ENCODE data around the gene PRX. TPM values are rescaled to one million over a fixed set of nuclear protein-coding genes. Genes with fewer than 3 reads are reported as not detected.

PRX gene
- total RNA-seq, 1 experiment from 2014 or later, result 4.8 TPM

DNA sequence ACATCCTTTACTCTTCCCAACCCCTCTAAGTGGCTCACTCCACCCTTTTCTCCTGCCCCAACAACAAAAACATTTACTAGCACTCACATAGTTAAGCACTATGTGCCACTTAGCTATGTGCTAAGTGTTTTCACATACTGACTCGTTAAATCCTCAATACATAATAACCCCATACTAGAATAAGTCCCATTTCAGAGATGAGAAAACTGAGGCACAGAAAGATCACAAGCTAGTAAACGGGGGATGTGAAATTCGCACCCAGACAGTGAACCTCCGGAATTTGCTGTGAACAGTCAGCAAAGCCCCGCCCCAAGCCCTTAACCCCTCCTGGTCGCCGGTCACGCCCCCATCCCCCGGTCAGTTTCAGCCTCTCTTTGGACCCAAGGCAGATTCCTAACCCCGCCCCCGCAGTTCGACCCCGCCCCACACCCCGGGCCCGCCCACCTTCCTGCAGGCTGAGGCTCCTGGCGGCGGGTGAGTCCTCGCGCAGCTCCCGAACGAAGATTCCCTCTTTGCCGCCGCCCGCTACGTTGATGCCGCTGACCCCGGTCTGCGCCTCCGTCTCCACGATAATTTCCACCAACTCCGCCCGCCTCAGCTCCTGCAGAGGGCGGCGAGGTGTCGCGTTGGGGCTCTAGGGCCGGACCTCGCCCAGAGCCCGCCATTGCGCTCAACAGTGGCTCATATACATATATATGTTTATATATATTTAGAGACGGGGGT, 9.8 kb downstream of the PRX start:
- Histone ChIP-seq H4K20me1 (ENCODE audit: insufficient read depth) (no peaks in the 10 kb centered on the region), H3K9me3 (ENCODE audit: control insufficient read depth in 1 of 2, insufficient read depth in 1 of 2, low read depth in 1 of 2, low read length in 2 of 2) (no peaks in the 10 kb centered on the region), H2AFZ (ENCODE audit: low read depth, low read length, poor library complexity, severe bottlenecking) (no peak overlapping the region), H3K27ac (ENCODE audit: low read depth, low read length) (peak overlapping the region; percentile 83), H3K79me2 (ENCODE audit: insufficient read depth, low read length) (no peaks in the 10 kb centered on the region), H3K4me1 (ENCODE audit: control insufficient read depth in 1 of 2, insufficient read depth in 2 of 2, low read length in 2 of 2) (peaks cover 12 to 35% of the 10 kb centered on the region in 2 experiments; a peak in 3 of 4 replicates), H3K4me3 (replicated peaks in 1 of 2; ENCODE audit: low read depth in 1 of 2, low read length in 2 of 2) (peak overlapping the region; percentile 59 to 69), H3K9ac (ENCODE audit: low read length) (peak overlapping the region; percentile 75), H3K4me2 (ENCODE audit: low read length) (peak overlapping the region; percentile 97), H3K9me2 (ENCODE audit: insufficient read depth) (no peaks in the 10 kb centered on the region), H3K27me3 (ENCODE audit: insufficient read depth, low read length) (no peaks in the 10 kb centered on the region), H3K36me3 (ENCODE audit: control insufficient read depth in 1 of 2, insufficient read depth in 2 of 2, low read length in 2 of 2) (no peaks in the 10 kb centered on the region)
- no TSS peak for BruUV-seq (replicated peaks)
- DNase-seq (ENCODE audit: low read depth, low spot score) (peak; percentile 86), ATAC-seq (peak; percentile 86)
- RAD21 ChIA-PET (ENCODE audit: low non-redundant PET in 1 of 2, low total read pairs in 2 of 2, uncharacterized antibody in 2 of 2, unreplicated experiment in 2 of 2), result no interaction called here
- POLR2A ChIA-PET, result interaction anchor here (1.0 to 1.2 kb wide), 3 partner anchors 14 to 60 kb away, joined by 3 to 6 read pairs (median 3); partner anchors contain the start of gene SERTAD1
- CTCF ChIA-PET, result interaction anchor here (1.9 kb wide), 1 partner anchor 17 kb away, joined by 9 read pairs; no protein-coding TSS in a partner anchor
- intact Hi-C loops (cut with micrococcal nuclease), result no loop called here
- TF ChIP-seq, protein P1, sequence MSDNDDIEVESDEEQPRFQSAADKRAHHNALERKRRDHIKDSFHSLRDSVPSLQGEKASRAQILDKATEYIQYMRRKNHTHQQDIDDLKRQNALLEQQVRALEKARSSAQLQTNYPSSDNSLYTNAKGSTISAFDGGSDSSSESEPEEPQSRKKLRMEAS (IDR thresholded peaks at IDR 0.05), result peak; percentile 59; the same call in 1 of the 2 replicates
- TF ChIP-seq SP1 (IDR thresholded peaks at IDR 0.05; ENCODE audit: low read depth) (0 out of 2 replicates have a peak, but pooled peaks have one; percentile 48), RAD21 (IDR thresholded peaks at IDR 0.05; ENCODE audit: low read depth) (no peak), SIN3A (IDR thresholded peaks at IDR 0.05; ENCODE audit: low read depth) (no peak), POLR2AphosphoS5 (IDR thresholded peaks at IDR 0.05; ENCODE audit: low read depth, low read length) (peak; percentile 21; the same call in 1 of the 2 replicates), EGR1 (IDR thresholded peaks at IDR 0.05; ENCODE audit: low read depth) (peak; percentile 70)

DNA sequence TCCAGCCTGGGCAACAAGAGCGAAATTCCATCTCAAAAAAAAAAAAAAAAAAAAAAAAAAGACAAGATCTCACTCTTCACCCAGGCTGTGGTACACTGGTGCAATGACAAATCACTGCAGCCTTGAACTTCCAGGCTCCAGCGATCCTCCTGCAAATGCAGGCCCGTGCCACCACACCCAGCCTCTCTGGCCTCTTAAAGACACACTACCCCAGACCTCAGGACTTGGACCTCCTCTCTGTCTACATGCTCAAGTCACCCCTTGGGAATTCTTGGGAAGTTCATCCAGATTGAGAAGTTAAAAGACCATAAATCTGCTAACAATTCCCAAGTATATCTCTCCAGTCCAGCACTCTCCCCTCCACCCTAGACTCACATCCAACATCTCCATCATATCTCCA, 12.6 kb downstream of the PRX start:
- H3K27ac ChIP-seq (ENCODE audit: low read depth, low read length), result no peak overlapping the region
- H2AFZ ChIP-seq (ENCODE audit: low read depth, low read length, poor library complexity, severe bottlenecking), result no peak overlapping the region
- intact Hi-C loops (cut with micrococcal nuclease), result no loop called here
- ChIA-PET POLR2A (no interaction called here), RAD21 (ENCODE audit: low non-redundant PET in 1 of 2, low total read pairs in 2 of 2, uncharacterized antibody in 2 of 2, unreplicated experiment in 2 of 2) (interaction anchor here in 1 of 2 experiments (0.6 kb wide), 1 partner anchor 140 kb away, joined by 3 read pairs; no protein-coding TSS in a partner anchor), CTCF (no interaction called here)
- no peaks in the 10 kb centered on the region for H3K9me3 ChIP-seq (ENCODE audit: control insufficient read depth in 1 of 2, insufficient read depth in 1 of 2, low read depth in 1 of 2, low read length in 2 of 2)
- no peaks in the 10 kb centered on the region for H3K79me2 ChIP-seq (ENCODE audit: insufficient read depth, low read length)
- no peak overlapping the region for H3K9ac ChIP-seq (ENCODE audit: low read length)
- no peaks in the 10 kb centered on the region for H3K9me2 ChIP-seq (ENCODE audit: insufficient read depth)
- DNase-seq (ENCODE audit: low read depth, low spot score) (no peak), ATAC-seq (no peak)
- no TSS peak for BruUV-seq (replicated peaks)
- no peak overlapping the region for H3K4me2 ChIP-seq (ENCODE audit: low read length)
- H3K4me3 ChIP-seq (replicated peaks in 1 of 2; ENCODE audit: low read depth in 1 of 2, low read length in 2 of 2), result no peak overlapping the region
- no peaks in the 10 kb centered on the region for H4K20me1 ChIP-seq (ENCODE audit: insufficient read depth)
- no peaks in the 10 kb centered on the region for H3K36me3 ChIP-seq (ENCODE audit: control insufficient read depth in 1 of 2, insufficient read depth in 2 of 2, low read length in 2 of 2)
- no peaks in the 10 kb centered on the region for H3K27me3 ChIP-seq (ENCODE audit: insufficient read depth, low read length)
- H3K4me1 ChIP-seq (ENCODE audit: control insufficient read depth in 1 of 2, insufficient read depth in 2 of 2, low read length in 2 of 2), result peaks cover 12 to 35% of the 10 kb centered on the region in 2 experiments; a peak in 3 of 4 replicates
- no peak for TF ChIP-seq SIN3A (IDR thresholded peaks at IDR 0.05; ENCODE audit: low read depth)
- no peak for TF ChIP-seq EGR1 (IDR thresholded peaks at IDR 0.05; ENCODE audit: low read depth)
- no peak for TF ChIP-seq RAD21 (IDR thresholded peaks at IDR 0.05; ENCODE audit: low read depth)
- no peak for TF ChIP-seq EZH2 (IDR thresholded peaks at IDR 0.05)
- TF ChIP-seq YY1 (IDR thresholded peaks at IDR 0.05; ENCODE audit: extremely low read depth, insufficient replicate concordance, low read depth, low read length), result no peak
- no peak for TF ChIP-seq POLR2A (IDR thresholded peaks at IDR 0.05; ENCODE audit: borderline replicate concordance, extremely low read depth, insufficient read depth, insufficient read length)
- no peak for TF ChIP-seq JUND (IDR thresholded peaks at IDR 0.05)
- TF ChIP-seq SP1 (IDR thresholded peaks at IDR 0.05; ENCODE audit: low read depth), result no peak
- TF ChIP-seq POLR2AphosphoS5 (IDR thresholded peaks at IDR 0.05; ENCODE audit: low read depth, low read length), result no peak
- TF ChIP-seq, protein P2, sequence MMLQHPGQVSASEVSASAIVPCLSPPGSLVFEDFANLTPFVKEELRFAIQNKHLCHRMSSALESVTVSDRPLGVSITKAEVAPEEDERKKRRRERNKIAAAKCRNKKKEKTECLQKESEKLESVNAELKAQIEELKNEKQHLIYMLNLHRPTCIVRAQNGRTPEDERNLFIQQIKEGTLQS (IDR thresholded peaks at IDR 0.05), result no peak
- TF ChIP-seq FOSL1 (IDR thresholded peaks at IDR 0.05; ENCODE audit: low read depth), result no peak
- TF ChIP-seq SRF (IDR thresholded peaks at IDR 0.05; ENCODE audit: low read depth), result no peak
- TF ChIP-seq TCF7L2 (IDR thresholded peaks at IDR 0.05; ENCODE audit: borderline replicate concordance, extremely low read depth, insufficient read depth, insufficient read length), result no peak
- TF ChIP-seq, protein P3, sequence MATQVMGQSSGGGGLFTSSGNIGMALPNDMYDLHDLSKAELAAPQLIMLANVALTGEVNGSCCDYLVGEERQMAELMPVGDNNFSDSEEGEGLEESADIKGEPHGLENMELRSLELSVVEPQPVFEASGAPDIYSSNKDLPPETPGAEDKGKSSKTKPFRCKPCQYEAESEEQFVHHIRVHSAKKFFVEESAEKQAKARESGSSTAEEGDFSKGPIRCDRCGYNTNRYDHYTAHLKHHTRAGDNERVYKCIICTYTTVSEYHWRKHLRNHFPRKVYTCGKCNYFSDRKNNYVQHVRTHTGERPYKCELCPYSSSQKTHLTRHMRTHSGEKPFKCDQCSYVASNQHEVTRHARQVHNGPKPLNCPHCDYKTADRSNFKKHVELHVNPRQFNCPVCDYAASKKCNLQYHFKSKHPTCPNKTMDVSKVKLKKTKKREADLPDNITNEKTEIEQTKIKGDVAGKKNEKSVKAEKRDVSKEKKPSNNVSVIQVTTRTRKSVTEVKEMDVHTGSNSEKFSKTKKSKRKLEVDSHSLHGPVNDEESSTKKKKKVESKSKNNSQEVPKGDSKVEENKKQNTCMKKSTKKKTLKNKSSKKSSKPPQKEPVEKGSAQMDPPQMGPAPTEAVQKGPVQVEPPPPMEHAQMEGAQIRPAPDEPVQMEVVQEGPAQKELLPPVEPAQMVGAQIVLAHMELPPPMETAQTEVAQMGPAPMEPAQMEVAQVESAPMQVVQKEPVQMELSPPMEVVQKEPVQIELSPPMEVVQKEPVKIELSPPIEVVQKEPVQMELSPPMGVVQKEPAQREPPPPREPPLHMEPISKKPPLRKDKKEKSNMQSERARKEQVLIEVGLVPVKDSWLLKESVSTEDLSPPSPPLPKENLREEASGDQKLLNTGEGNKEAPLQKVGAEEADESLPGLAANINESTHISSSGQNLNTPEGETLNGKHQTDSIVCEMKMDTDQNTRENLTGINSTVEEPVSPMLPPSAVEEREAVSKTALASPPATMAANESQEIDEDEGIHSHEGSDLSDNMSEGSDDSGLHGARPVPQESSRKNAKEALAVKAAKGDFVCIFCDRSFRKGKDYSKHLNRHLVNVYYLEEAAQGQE (IDR thresholded peaks at IDR 0.05; ENCODE audit: low read depth), result no peak
- no peak for TF ChIP-seq CEBPB (IDR thresholded peaks at IDR 0.05; ENCODE audit: low read depth)
- no peak for TF ChIP-seq CBX3 (IDR thresholded peaks at IDR 0.05; ENCODE audit: low read depth)
